NCI-H2196 treated with DMSO at 0.1 percent for 48 hours (cell line): ENCODE results near the gene CHD6.

ENCODE experiments used
- DNase-seq: peaks from one replicate; lab custom pipeline; 2025; ENCODE audit not compliant: unreplicated experiment; lab: John Stamatoyannopoulos, UW

The CHD6 gene

DNA sequence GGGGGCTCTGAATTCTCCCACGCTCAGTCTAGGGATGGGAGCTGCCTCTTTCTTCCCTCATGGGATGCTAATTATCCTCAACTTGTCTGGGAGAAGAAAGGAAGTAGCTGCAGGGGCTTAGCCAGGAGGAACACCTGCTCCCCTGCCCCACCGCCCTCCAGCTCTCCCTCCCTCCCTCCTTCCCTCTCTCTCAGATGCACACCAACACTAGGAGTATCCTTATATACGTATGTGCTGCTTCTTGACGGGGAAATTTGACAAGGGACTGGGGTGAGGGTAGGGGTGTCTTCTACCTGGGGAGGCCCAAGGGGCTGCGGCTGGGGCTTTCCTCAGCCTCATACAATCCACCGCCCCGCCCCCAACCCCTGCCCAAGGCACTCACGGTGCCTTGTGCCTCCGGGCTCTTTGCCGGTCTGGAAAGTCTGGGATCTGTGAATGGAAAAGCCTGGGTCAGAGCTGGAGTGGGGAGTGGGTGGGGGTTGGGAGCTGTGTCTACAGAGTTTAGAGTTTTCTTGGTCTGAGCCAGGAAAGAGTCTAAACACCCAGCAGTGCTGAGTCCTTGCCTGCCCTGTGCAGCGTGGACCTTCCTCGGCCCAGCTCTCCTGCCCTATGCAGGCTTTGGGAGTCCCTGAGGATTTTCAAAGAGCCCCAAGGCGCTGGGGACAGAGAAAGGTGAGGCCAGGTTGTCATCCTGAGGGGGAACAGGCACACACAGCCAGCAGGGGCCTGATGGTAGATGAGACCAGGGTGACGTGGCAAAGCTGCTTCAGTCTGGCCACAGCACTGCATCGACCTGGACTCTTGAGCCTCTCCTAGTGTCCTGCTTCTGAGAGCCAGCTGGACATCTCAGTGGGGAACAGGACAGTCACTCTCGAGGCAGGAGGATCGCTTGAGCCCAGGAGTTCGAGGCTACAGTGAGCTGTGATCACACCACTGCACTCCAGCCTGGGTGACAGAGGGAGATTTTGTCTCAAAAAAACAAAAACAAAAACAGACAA is 222.2 kb downstream of the CHD6 start:
- no peak for DNase-seq

DNA sequence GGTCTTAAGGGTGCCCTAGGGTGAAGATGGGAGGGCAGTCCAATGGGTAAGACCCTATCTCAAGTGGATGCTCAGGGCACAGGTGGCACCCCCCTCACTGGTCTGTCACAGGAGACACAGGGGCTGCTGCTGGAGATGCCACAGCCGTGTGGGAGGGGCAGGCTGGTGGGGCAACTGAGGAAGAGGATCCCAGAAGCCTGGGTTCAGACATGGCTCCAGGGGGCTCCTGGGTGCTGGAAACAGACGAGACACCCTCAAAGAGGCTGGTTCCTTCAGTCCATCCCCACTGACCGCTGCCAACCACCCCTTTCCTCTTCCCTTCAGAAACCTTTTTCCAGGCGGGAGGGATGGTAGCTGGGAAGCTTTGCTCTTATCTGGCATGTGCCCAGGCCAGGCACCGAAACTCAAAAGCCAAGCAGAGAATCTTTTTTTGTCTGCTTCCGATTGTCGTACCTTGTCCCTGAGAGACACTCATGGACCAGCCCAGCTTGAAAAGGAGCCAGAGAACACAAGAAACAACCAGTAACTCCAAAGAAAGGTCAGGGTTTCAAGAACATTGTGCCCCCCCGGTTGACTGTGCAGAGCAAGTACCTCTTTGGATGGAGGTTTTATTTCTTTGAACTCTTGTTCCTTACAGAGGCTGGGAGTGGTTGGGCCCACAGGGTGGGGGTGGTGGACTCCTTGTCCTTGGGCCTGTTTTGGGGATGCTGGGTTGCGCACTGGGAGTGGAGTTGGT is 223.1 kb downstream of the CHD6 start:
- DNase-seq = no peak

DNA sequence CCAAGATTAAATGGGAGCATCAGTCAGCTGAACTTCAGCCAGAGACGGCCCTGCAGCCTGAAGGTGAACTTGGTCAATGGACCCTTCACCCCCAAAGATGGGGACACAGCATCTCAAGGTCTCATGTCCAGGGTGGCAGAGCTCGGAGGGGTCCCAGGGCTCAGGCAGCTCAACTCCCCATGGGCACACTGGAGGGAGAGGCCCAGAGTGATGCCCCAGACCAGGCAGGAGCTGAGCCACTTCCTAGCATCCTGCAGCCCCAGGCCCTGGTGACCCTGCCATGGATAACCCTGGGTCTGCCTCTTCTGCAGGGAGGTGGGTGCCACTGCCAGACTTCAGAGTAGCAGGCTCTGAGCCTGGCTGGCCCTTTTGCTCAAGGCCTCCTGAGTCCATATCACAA is 224.1 kb downstream of the CHD6 start:
- no peak for DNase-seq

GRCh38 chr20:41393705-41394066 is 224.5 kb downstream of the CHD6 start:
- DNase-seq = no peak

GRCh38 chr20:41392871-41393704 is 225.1 kb downstream of the CHD6 start:
- no peak for DNase-seq

- DNase-seq = no peak
Measured at GRCh38 chr20:41392295-41392694, 225.9 kb downstream of the CHD6 start.

DNA sequence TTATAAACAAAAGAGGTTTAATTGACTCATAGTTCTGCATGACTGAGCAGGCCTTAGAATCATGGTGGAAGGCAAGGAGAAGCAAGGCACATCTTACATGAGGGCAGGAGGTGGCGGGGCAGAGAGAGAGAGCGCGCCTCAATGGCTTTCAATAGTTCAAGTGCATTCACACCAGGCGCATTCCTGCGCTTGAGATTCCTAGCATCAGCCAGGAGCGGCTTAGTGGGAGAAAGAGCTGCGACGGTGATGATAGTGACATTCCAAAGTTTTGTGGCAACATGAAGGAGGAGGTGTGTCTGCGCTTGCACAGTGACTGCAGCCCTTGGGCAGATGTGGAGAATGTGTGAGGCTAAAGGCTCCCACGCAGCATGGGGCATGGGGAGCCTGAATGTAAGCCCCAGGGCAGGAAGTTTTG is 226.6 kb downstream of the CHD6 start:
- no peak for DNase-seq

- no peak for DNase-seq
Measured at GRCh38 chr20:41390889-41391288, 227.3 kb downstream of the CHD6 start.

DNA sequence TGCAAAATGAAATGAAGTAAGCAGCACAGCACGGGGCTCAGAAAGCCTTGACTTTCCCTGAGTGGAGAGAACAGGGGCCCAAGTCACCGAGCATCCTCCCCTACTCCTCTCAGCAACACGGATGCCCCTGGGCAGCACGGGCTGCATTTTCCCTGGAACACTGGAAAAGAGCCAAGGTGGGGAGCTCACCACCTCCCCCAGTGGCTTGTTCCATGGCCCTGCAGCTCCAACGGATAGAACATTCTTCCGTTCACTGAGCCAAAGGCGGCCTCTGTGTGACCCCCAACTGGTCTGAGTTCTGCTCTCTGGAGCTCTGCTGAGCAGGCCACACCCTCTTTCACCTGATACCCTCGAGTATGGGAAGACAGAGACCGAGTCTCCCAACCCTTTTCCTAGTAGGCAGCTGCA is 230.7 kb downstream of the CHD6 start:
- DNase-seq = no peak

DNA sequence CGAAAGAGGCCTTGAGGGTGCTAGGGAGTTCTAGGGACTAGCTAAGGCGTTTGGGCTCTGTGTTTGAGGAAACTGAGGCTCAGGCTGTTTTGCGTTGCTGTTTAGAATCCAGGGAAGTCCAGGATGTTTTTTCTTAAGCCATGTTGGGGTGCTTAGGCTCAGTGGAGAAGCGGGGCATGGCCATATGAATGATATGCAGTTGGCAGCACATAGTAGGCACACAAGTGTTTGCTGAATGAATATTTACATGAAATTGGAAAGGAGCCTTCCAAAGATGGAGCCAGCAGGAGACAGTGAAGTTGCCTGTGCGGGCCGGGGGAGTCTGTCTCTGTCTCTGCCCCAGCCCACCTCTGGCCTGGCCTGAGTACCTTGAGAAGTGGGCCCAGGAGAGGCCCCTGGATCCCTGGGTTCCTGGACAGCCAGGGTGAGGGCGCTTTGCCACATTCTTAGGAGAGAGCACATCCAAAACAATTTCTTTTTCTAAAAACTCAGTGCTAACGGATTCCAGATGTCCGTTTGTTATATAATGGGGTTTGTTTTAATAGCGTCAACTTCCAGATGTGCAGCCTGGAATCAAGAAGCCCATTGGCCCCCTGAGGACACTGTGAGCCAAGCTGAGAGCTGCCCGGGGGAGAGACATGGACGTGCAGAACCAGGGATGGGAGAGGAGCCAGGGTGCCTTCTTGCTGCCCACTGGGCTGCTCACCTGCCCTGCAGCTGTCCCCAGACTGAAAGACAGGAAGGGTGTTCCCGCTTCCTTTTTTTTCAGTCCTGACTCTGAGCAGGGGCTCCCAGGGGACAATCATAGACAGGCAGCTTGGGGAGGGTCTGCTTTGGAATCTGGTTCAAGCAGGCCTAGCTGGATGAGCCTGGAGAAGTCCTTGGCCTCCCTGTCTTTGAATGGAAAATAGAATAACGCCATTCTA is 231.4 kb downstream of the CHD6 start:
- DNase-seq = no peak

- no peak for DNase-seq
Measured at GRCh38 chr20:41382791-41383305, 235.3 kb downstream of the CHD6 start.

DNA sequence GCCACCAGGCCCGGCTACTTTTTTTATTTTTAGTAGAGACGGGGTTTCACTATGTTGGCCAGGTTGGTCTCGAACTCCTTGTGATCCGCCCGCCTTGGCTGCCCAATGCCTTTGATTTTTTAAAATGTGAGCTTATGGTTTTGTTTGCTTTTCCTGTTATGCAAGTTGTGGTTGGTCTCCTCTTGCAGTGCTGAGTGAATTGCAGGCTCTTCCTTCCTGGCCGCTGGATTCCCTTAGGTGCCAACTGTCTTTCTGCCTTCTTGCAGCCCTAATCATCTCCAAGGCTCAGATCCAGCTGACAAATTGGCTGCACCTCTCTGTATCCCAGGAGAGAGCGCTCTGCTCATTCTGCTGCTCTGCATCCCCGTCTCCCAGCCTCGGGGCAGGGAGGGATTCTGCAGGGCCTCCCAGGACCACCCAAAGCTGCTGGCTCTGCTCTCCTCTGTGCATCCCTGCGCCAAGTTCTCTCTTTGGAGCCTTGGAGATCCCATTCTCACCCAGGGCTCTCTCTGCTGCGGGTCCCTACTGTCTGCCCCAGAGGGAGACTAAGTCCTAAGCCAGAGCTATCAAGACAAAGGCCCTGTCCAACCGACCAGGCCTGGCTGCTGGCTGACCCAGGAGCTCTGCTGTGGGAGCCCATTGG is 237.5 kb downstream of the CHD6 start:
- DNase-seq = no peak

GRCh38 chr20:41379551-41379950 is 238.6 kb downstream of the CHD6 start:
- DNase-seq = no peak

- DNase-seq = no peak
Measured at GRCh38 chr20:41377275-41377674, 240.9 kb downstream of the CHD6 start.

DNA sequence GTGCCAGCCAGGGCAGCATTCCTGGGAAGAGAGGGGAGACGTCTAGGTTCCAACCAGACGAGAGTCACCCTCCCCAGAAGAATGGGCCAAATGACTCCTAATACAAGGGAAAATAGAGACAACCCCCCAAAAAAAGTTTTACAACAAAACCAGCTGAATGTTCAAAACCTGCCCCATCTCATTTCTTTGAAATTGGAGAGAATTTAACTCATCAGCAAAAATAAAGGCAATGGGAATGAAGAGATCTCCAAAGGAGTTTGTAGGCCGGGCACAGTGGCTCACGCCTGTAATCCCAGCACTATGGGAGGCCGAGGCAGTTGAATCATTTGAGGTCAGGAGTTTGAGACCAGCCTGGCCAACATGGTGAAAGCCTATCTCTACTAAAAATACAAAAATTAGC is 241.8 kb downstream of the CHD6 start:
- DNase-seq = no peak

- DNase-seq = no peak
Measured at GRCh38 chr20:41375846-41376245, 242.3 kb downstream of the CHD6 start.

- no peak for DNase-seq
Measured at GRCh38 chr20:41373931-41374920, 244.0 kb downstream of the CHD6 start.

DNA sequence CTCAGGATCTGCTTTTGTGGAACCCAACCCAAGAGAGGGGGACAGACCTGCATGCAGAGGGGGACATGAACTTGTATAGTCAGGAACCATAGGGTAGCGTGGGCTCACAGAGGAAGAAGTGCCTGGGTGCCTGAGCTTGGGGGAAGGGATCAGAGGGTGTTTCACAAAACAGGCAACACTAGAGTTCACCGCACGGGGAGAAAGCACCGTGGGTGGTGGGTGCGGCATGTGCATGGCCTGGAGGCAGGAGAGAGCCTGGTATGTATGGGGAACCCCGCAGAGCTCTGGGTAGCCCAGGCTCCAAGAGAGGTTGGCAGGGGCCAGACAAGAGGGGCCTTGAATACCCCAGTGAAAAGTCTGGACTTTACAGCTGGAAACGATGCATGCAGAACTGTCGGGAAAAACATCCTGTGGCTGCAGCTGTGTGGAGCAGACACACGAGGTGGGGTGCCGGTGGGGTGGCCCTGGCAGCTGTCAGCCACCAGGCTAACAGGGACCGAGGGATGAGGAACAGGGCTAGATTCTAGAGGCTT is 244.9 kb downstream of the CHD6 start:
- DNase-seq = no peak
